Stimulated activated naive B cell treated with anti-CD40 and anti-IgM and Interleukin-4, amounts not matched to agents 10 μg/mL and 1 μg/mL and 100 μg/mL, for 72 hours (primary cell): ENCODE results near the gene KIF21B.
A peak's percentile ranks its signal among the peaks of the same experiment; 100 is the strongest.

ENCODE experiments used
- ATAC-seq, 2 donors: fragments of 150-1000 bp; cut with Tn5 transposase; replicated peaks; 2 replicates each; pipeline ENCODE4 v1.10.0; 2021; ENCODE audit warnings: moderate library complexity in 1 of 2
- DNase-seq: peaks from one replicate; pipeline ENCODE4 v3.0.0; 2021
- H3K27ac Mint-ChIP-seq: one replicate; pipeline ENCODE4 v1.8.0; 2022; ENCODE audit warnings: mild to moderate bottlenecking, mixed read lengths
- H3K27me3 Mint-ChIP-seq, 2 donors: one replicate each; pipeline ENCODE4 v1.8.0; 2022; ENCODE audit warnings: mixed read lengths in 2 of 2
- H3K36me3 Mint-ChIP-seq, 2 donors: one replicate each; pipeline ENCODE4 v1.8.0; 2022; ENCODE audit warnings: mixed read lengths in 2 of 2, mild to moderate bottlenecking in 1 of 2
- H3K4me1 Mint-ChIP-seq, 2 donors: one replicate each; pipeline ENCODE4 v1.8.0; 2022; ENCODE audit warnings: mixed read lengths in 2 of 2, mild to moderate bottlenecking in 1 of 2
- H3K4me3 Mint-ChIP-seq, 2 donors: one replicate each; pipeline ENCODE4 v1.8.0; 2022; ENCODE audit warnings: mild to moderate bottlenecking in 2 of 2, mixed read lengths in 2 of 2, moderate library complexity in 1 of 2
- H3K9me3 Mint-ChIP-seq, 2 donors: one replicate each; pipeline ENCODE4 v1.8.0; 2022; ENCODE audit warnings: mixed read lengths in 2 of 2, mild to moderate bottlenecking in 1 of 2

The KIF21B gene

GRCh38 chr1:200982071-200982945, 41.2 kb downstream of the KIF21B start:
- H3K4me1 Mint-ChIP-seq = no peaks in the 10 kb centered on the region
- H3K4me3 Mint-ChIP-seq = no peak overlapping the region
- no peak for ATAC-seq
- H3K27ac Mint-ChIP-seq = no peak overlapping the region
- peaks cover 44 to 70% of the 10 kb centered on the region in 2 donors for H3K36me3 Mint-ChIP-seq
- DNase-seq = no peak
- H3K9me3 Mint-ChIP-seq = no peaks in the 10 kb centered on the region
- H3K27me3 Mint-ChIP-seq = no peaks in the 10 kb centered on the region

- Mint-ChIP-seq H3K4me3 (no peak overlapping the region), H3K27ac (no peak overlapping the region), H3K27me3 (no peaks in the 10 kb centered on the region), H3K36me3 (peaks cover 42 to 65% of the 10 kb centered on the region in 2 donors), H3K9me3 (no peaks in the 10 kb centered on the region), H3K4me1 (no peaks in the 10 kb centered on the region)
- no peak for DNase-seq
- ATAC-seq = no peak
These were observed 42.2 kb downstream of the KIF21B start for GRCh38 chr1:200981278-200981677.

- Mint-ChIP-seq H3K4me1 (no peaks in the 10 kb centered on the region), H3K27me3 (no peaks in the 10 kb centered on the region), H3K9me3 (no peaks in the 10 kb centered on the region), H3K27ac (no peak overlapping the region), H3K36me3 (peaks cover 42 to 62% of the 10 kb centered on the region in 2 donors), H3K4me3 (no peak overlapping the region)
- DNase-seq = no peak
- no peak for ATAC-seq
These were observed 42.6 kb downstream of the KIF21B start for GRCh38 chr1:200980873-200981272.

GRCh38 chr1:200980452-200980772, 43.1 kb downstream of the KIF21B start:
- Mint-ChIP-seq H3K4me3 (no peak overlapping the region), H3K27me3 (no peaks in the 10 kb centered on the region), H3K27ac (no peak overlapping the region), H3K4me1 (no peaks in the 10 kb centered on the region), H3K36me3 (peaks cover 41 to 61% of the 10 kb centered on the region in 2 donors), H3K9me3 (no peaks in the 10 kb centered on the region)
- DNase-seq = no peak
- no peak for ATAC-seq

GRCh38 chr1:200979574-200980451, 43.7 kb downstream of the KIF21B start:
- no peak overlapping the region for H3K4me3 Mint-ChIP-seq
- H3K27me3 Mint-ChIP-seq = no peaks in the 10 kb centered on the region
- ATAC-seq (peak; percentile 65 to 72), DNase-seq (no peak)
- H3K36me3 Mint-ChIP-seq = peaks cover 39 to 65% of the 10 kb centered on the region in 2 donors
- no peak overlapping the region for H3K27ac Mint-ChIP-seq
- H3K9me3 Mint-ChIP-seq = no peaks in the 10 kb centered on the region
- no peaks in the 10 kb centered on the region for H3K4me1 Mint-ChIP-seq

- Mint-ChIP-seq H3K9me3 (no peaks in the 10 kb centered on the region), H3K4me1 (peaks cover 0 to 4% of the 10 kb centered on the region in 2 donors), H3K27ac (no peak overlapping the region), H3K27me3 (no peaks in the 10 kb centered on the region), H3K4me3 (no peak overlapping the region), H3K36me3 (peaks cover 37 to 59% of the 10 kb centered on the region in 2 donors)
- DNase-seq = no peak
- peak in 1 of 2 donors; percentile 5 for ATAC-seq
These were observed 46.3 kb downstream of the KIF21B start for GRCh38 chr1:200977071-200977754.

GRCh38 chr1:200976634-200977033, 46.9 kb downstream of the KIF21B start:
- H3K4me3 Mint-ChIP-seq = no peak overlapping the region
- H3K4me1 Mint-ChIP-seq = peaks cover 2 to 8% of the 10 kb centered on the region in 2 donors

GRCh38 chr1:200975458-200975857, 48.1 kb downstream of the KIF21B start:
- Mint-ChIP-seq H3K27ac (peak overlapping the region; percentile 68), H3K4me1 (peaks cover 7 to 9% of the 10 kb centered on the region in 2 donors), H3K4me3 (no peak overlapping the region), H3K9me3 (no peaks in the 10 kb centered on the region), H3K36me3 (peaks cover 30 to 58% of the 10 kb centered on the region in 2 donors), H3K27me3 (no peaks in the 10 kb centered on the region)
- ATAC-seq (no peak), DNase-seq (no peak)

More at GRCh38 chr1:200976634-200977033, 46.9 kb downstream of the KIF21B start:
- peaks cover 39 to 58% of the 10 kb centered on the region in 2 donors for H3K36me3 Mint-ChIP-seq
- H3K27me3 Mint-ChIP-seq = no peaks in the 10 kb centered on the region
- no peak for DNase-seq
- no peak overlapping the region for H3K27ac Mint-ChIP-seq
- H3K9me3 Mint-ChIP-seq = no peaks in the 10 kb centered on the region
- no peak for ATAC-seq

- no peaks in the 10 kb centered on the region for H3K9me3 Mint-ChIP-seq
These were observed 48.8 kb downstream of the KIF21B start for GRCh38 chr1:200974711-200975110.

GRCh38 chr1:200973937-200974657, 49.4 kb downstream of the KIF21B start:
- Mint-ChIP-seq H3K27ac (no peak overlapping the region), H3K4me3 (no peak overlapping the region), H3K27me3 (no peaks in the 10 kb centered on the region), H3K4me1 (peaks cover 19 to 20% of the 10 kb centered on the region in 2 donors), H3K9me3 (no peaks in the 10 kb centered on the region), H3K36me3 (peaks cover 19 to 50% of the 10 kb centered on the region in 2 donors)
- ATAC-seq (no peak), DNase-seq (no peak)

More at GRCh38 chr1:200974711-200975110, 48.8 kb downstream of the KIF21B start:
- peaks cover 24 to 53% of the 10 kb centered on the region in 2 donors for H3K36me3 Mint-ChIP-seq
- H3K27ac Mint-ChIP-seq = peak overlapping the region; percentile 37
- ATAC-seq (no peak), DNase-seq (no peak)
- no peaks in the 10 kb centered on the region for H3K27me3 Mint-ChIP-seq
- no peak overlapping the region for H3K4me3 Mint-ChIP-seq
- H3K4me1 Mint-ChIP-seq = peaks cover 14 to 17% of the 10 kb centered on the region in 2 donors

- Mint-ChIP-seq H3K4me3 (no peak overlapping the region), H3K27ac (peak overlapping the region; percentile 63), H3K4me1 (peaks cover 19 to 20% of the 10 kb centered on the region in 2 donors), H3K9me3 (no peaks in the 10 kb centered on the region), H3K36me3 (peaks cover 17 to 44% of the 10 kb centered on the region in 2 donors), H3K27me3 (no peaks in the 10 kb centered on the region)
- DNase-seq (no peak), ATAC-seq (no peak)
These were observed 50.4 kb downstream of the KIF21B start for GRCh38 chr1:200972985-200973742.

GRCh38 chr1:200971955-200972711, 51.4 kb downstream of the KIF21B start:
- H3K4me3 Mint-ChIP-seq = no peak overlapping the region

More at GRCh38 chr1:200971955-200972711, 51.4 kb downstream of the KIF21B start:
- H3K27ac Mint-ChIP-seq = peak overlapping the region; percentile 69
- peaks cover 19 to 20% of the 10 kb centered on the region in 2 donors for H3K4me1 Mint-ChIP-seq
- peaks cover 17 to 39% of the 10 kb centered on the region in 2 donors for H3K36me3 Mint-ChIP-seq
- no peaks in the 10 kb centered on the region for H3K9me3 Mint-ChIP-seq
- ATAC-seq = peak in 1 of 2 donors; percentile 25
- DNase-seq = peak; percentile 30
- H3K27me3 Mint-ChIP-seq = no peaks in the 10 kb centered on the region
